T1000 (cell line): ENCODE data around the gene RNGTT.
"Not testable (repeated sequence)": the region's sequence is repeated elsewhere in the genome, so short reads cannot be mapped to it uniquely, and the experiment has no call there.

Source experiments
- DNase-seq: peaks from one replicate; lab custom pipeline; 2025; ENCODE audit warnings: mixed read lengths; lab: John Stamatoyannopoulos, UW

RNGTT gene

DNA sequence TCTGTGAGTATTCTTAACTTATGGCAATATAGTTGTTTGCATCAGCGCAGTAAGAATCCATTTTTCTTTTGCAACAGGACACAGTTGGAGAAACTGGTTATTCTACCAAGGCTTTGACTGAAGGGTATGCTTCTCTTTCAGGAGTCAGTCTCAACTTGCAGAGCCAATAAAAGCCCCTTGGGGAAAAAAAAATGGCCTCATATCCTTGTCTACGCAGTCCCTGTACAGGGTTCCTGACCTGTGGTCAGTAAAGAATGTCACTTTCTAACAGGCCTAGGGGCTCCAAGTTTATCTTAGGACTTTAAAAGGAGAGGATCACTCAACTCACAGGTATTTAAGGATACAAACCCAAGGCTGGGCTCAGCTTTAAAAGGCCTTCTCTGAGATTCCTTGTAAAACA is 6.9 kb upstream of the RNGTT start:
- no peak for DNase-seq

DNA sequence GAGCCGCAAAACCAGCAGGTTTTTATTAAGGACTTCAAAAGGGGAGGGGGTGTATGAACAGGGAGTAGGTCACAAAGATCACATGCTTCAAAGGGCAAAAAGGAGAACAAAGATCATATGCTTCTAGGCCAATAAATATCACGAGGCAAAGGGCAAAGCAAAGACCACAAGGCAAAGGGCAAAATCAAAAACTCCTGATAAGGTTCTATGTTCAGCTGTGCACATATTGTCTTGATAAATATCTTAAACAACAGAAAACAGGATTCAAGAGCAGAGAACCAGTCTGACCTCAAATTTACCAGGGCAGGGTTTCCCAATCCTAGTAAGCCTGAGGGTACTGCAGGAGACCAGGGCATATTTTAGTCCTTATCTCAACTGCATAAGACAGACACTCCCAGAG is 5.8 kb upstream of the RNGTT start:
- not testable (repeated sequence) for DNase-seq

DNA sequence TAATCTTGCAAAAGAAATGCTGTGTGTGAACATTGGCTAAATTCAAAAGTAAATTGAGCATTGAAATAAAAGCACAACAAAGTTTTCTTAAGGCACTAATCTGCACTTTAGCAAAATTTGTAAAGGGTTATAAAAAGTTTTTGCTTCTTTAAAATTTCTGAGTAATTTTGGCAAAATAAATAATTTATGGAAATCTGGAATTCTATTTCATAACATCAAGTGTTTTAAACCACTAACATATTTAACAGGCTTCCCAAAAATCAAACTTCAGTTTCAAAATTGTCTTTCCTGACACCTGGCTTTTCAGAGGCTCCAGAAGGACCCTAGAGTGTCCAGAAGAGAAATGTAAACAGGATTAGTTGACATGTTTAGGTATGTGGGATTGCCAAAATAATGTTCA is 4.5 kb upstream of the RNGTT start:
- DNase-seq, result no peak

DNA sequence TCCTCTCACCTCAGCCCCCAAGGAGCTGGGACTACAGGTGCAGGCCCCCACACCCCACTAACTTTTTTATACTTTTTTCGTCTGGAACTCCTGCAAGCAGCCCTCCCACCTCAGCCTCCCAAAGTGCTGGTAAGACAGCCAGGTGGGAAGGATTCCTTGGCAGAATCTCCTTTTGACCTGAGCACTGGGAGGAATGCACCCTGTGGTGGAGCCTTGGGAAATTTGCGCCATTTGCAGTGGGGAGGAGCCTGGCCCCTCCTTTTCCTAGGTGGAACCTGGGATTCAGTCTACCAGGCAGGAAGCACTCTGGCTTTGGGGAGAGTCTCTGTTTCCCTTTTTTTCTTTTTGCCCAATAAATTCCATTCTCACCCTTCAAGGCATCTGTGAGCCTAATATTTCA is 2.3 kb upstream of the RNGTT start:
- no peak for DNase-seq

DNA sequence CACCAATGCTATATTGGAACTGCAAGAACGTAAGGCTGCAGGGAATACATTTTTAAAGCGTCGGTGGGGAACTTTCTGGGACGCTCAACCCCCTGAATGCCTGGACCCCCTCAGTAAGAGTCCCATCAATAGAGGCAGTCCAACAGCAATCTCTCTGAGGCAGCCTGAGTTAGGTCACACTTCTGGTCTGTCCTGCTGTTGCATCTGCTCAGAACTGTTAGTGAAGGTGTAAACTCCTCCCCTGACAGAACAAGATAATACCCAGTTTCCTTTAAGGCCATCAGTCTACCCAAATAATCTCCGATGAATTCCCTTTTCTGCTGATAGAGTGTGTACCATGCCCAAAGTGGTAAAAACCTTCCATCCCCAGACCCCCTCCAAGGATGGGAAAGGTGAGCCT is 1.1 kb upstream of the RNGTT start:
- no peak for DNase-seq

DNA sequence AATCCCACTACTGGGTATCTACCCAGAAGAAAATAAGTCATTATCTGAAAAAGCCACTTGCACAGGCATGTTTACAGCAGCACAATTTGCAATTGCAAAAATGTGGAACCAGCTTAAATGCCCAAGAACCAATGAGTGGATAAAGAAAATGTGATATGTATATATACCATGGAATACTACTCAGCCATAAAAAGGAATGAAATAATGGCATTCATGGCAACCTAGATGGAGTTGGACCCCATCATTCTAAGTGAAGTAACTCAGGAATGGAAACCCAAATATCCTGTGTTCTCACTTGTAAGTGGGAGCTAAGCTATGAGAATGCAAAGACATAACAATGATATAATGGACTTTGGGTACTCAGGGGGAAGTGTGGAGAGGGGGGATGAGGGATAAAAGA is 4.6 kb downstream of the RNGTT start:
- no peak for DNase-seq

DNA sequence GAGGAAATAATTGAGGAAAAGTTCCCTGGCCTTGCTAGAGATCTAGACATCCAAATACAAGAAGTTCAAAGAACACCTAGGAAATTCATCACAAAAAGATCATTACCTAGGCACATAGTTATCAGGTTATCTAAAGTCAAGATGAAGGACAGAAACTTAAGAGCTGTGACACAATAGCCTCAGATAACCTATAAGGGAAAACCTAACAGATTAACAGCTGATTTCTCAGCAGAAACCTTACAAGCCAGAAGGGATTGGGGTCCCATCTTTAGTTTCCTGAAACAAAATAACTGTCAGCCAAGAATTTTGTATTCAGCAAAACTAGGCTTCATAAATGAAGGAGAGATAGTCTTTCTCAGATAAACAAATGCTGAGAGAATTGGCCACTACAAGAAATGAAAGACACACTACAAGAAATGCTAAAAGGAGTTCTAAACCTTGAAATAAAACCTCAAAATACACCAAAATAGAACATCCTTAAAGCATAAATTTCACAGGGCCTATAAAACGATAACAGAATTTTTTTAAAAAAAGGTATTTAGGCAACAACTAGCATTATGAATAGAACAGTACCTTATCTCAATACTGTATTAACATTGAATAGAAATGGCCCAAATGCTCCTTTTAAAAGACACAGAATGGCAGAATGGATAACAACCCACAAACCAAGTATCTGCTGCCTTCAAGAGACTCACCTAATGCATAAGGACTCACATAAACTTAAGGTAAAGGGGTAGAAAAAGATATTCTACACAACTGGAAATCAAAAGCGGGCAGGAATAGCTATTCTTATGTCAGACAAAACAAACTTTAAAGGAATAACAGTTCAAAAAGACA is 9.7 kb downstream of the RNGTT start:
- no peak for DNase-seq

DNA sequence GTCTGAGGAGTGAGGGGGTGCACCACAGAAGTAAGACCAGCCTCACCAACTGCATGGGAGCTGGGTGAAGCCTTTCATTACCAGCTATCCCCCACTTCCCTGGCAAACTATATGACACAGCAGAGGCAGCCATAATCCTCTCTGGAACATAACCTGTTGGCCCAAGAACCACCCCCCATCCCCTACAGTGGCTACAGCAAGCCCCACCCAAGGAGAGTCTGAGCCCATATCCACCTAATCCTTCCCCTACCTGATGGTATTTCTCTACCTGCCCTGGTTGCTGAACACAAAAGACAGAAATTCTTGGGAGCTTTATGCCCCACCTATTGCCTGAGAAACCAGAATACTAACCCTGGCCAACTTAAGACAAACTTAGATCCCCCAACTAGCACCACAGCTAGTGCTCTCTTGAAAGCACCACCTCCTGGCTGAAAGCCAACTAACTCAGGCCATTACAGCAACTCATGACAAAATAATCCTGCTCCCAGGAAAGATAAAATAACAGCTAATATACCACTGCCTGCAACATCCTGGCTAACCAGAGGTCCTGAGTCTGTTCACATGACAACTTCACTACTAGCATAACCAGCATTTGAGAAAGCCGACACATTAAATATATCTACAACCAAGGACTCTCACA is 11.2 kb downstream of the RNGTT start:
- no peak for DNase-seq

DNA sequence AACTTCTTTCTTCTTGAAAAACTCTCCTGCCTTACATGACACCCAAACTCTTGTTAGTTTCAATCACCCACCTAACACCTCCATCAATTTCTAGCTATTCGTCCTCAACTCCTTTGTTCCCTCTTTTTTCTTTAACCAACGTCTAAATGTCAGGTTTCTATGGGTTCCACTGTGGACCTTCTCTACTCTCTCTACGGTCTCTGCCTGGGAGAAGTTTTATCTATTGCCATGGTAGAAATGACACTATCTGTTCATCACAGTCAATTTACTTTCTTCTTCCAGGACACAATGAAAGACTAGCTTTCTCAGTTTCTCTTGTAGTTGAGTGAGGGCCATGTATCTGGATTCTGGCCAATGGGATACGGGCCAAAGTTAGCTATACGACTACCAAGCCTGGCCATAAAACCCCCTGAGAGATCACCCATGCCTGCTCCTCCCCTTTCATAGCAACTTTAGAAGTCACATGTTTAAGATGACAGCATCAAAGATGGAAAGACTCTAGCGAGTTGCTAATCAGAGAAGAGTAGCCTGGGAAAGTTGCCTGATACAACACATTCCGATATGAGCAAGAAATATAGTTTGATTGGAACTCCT is 17.9 kb downstream of the RNGTT start:
- no peak for DNase-seq

DNA sequence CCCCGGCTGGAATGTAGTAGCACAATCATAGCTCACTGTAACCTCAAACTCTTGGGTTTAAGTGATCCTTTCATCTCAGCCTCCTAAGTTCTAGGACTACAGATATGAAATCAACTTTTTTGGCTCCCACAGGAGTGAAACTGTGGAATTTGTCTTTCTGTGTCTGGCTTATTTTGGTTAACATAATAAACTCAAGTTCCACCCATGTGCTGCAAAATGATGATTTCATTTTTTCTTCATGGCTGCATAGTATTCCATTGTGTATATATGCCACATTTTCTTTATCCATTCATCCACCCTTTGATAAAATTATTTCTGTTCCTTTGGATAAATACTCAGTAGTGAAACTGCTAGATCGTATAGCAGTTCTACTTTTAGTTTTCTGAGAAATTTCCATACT is 29.9 kb downstream of the RNGTT start:
- no peak for DNase-seq

DNA sequence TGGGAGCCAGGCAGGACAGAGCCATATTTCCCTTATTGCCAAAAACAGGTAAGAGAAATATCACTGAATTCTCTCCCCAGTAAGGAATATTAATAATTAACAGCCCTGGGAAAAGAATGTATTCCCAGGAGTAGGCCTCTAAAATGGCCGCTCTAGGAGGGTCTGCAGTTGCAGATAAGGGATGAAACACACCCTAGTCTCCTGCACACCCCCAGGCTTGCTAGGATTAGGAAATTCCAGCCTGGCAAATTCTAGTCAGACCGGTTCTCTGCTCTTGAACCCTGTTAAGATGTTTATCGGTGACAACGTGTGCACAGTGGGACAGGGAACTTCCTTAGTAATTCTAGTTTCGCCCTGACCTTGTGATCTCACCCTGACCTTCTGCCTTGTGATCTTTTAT is 31.4 kb downstream of the RNGTT start:
- DNase-seq, result not testable (repeated sequence)

DNA sequence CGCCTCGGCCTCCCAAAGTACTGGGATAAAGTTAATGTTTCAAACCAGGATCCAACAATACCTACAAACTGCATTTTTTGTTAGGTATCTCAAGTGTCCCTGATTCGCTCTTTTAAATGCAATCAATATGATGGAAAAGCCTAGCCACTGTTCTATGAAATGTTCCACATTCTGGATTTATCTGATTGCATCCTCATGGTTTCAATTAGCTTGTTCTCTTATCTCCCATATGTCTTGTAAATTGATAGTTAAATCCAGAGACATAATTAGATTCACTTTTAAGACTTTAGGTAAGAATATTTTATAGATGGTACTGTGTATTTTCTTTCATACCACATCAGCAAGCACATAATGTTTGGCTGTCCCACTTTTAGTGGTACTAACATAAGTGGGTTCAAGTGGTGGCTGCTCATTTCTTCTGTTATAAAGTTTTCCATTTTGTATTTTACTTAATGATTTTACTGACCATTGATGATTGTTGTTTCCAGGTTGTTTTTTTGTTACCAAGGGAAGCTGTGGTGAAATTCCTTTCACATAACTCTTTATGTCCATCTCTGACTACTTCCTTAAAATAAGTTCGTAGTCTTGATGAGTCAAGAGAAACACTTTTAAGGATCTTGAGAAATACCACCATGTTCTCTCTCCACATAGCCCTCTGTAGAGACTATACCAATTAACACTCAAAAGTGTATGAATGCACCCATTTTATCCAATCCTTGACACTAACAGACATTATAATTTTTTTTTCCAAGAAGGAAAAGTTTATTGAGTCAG is 40.5 kb downstream of the RNGTT start:
- no peak for DNase-seq

DNA sequence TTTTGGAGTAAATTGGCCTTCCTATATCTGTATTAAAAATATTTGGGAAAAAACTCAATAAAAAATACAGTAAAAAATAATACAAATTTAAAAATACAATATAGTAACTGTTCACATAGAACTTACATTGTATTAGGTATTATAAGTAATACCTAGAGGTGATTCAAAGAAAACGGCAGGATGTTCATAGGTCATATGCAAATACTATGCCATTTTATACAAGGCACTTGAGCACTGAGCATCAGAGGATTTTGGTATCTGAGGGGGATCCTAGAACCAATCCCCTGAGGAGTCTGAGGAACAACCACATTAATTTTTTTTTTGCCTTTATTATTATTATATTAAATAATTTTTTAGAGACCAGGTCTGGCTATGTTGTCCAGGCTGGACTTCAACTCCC is 41.7 kb downstream of the RNGTT start:
- no peak for DNase-seq

DNA sequence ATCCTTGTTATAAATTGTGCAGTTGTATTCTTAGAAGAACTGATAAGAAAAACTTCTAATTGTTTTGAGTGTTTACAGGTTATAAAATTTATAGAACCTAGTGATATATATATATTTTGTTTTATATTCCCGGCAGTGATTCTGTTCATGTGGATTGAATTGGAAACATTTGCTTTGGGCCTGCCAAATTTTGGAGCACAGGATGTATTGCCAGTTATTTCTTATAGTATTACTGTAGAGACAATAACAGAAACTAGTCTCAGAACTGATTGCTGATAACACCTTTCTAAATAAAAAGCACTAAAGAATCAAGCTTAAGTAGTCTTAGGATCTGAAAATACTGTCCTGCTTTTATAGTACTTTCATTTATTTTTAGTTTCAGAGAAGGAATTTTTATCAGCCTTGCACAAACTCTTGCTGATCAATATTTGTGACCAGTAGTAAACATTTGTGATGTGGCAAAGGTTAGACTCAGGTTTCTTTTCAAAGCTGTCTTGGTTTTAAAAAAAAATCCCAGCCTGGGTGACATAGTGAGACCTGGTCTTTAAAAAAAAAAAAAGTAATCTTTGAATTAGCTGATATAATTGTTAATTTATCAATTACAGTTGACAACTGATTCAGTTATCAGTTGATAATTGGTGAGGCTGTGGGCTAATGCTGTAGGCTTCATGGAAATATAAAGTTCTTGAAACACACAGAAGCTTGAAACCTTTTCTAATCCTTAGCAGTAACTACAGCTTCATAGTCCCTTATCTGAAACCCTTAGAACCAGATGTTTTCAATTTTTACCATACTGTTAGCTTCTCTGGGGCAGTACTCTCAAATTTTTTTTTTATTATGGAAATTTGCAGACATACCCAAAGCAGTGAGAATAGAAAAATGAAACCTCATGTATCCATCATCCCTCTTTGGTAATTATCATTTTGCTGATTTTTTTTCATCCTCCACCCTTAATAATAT is 42.4 kb downstream of the RNGTT start:
- DNase-seq, result no peak

DNA sequence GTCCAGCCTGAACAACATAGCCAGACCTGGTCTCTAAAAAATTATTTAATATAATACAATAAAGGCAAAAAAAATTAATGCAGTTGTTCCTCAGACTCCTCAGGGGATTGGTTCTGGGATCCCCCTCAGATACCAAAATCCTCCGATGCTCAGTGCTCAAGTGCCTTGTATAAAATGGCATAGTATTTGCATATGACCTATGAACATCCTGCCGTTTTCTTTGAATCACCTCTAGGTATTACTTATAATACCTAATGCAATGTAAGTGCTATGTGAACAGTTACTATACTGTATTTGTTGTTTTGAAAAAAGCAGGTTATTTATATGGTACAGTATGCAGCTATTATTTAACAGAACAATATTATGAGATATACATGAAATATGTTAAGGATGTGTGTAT is 43.3 kb downstream of the RNGTT start:
- DNase-seq, result no peak

DNA sequence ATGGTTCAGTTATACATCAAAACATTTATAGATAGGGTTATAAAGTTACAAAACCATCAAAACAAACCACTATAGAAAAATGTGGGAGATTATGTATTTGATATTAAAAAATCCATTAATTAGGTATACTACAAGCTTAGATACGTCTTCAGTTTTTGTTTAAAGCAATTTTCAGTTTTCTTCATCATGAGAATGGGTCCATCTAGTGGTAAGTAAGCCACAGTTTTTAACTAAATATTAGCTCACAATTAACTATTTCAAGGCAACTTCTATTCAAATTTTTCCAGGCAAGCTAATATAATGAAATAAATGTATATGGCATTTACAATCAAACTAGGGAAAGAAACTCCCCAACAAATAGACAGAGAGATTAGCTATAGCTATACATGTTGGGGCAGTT is 44.4 kb downstream of the RNGTT start:
- no peak for DNase-seq

DNA sequence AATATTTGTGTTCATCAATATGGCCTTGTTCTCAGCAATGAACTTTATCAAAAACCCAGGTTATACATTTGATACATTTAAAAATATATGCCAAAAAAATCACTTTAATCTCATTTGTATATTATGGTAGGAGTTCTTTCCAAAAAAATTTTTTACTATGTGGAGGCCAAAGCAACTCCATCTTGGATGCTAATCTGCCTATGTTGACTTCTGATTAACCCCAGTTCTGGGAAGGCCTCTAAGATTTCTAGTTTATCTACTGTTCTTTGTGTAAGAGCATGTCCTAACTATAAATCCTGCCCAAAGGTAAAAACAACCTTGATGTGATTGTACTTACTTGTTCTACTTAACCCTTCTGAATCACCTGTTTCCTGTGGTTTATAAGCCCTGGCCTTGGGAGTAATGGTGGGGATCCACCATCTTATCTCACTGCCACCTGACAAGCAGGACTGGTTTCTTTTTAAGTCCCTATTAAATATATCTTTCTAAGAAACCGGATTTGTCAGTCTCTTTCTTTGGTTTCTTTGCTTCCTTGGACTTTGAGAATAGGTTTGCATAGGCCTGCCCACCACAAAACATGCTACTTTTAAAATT is 46.7 kb downstream of the RNGTT start:
- DNase-seq, result no peak

DNA sequence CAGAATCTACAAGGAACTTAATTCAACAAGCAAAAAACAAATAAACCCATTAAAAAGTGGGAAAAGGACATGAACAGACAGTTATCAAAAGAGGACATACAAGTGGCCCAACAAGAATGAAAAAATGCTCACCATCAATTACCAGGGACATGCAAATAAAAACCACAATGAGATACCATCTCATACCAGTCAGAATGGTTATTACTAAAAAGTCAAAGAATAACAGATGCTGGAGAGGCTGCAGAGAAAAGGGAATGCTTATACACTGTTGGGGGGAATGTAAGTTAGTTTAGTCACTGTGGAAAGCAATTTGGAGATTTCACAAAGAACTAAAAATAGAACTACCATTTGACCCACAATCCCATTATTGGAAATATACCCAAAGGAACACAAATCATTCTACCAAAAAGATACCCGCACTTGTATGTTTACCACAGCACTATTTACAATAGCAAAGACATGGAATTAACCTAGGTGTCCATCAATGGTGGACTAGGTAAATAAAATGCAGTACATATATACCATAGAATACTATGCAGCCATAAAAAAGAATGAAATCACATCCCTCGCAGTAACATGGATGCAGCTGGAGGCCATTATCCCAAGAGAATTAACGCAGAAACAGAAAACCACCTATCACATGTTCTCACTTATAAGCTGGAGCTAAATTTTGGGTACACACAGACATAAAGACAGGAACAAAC is 48.4 kb downstream of the RNGTT start:
- DNase-seq, result no peak

DNA sequence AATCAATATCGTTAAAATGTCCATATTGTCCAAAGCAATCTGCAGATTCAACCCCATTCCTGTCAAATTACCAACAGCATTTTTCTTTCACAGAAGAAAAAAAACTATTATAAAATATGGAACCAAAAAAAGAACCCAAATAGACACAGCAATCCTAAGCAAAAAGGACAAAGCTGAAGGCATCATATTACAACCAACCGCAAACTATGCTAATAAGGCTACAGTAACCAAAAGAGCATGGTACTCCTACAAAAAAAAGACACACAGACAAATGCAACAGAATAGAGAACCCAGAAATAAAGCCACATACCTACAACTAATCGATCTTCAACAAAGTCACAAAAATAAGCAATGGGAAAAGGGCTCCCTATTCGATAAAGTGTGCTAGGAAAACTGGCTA is 49.2 kb downstream of the RNGTT start:
- DNase-seq, result no peak

DNA sequence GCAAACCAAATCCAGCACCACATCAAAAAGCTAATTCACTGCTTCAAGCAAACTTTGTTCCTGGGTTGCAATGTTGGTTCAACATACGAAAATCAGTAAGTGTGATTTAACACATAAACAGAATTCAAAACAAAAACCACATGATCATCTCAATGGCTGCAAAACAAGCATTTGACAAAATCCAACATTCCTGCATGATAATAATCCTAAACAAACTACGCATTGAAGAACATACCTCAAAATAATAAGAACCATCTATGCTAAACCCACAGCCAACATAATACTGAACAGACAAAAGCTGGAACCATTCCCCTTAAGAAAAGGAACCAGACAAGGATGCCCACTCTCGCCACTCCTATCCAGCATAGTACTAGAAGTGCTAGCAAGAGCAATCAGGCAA is 49.9 kb downstream of the RNGTT start:
- DNase-seq, result no peak
